KOPT-K1 (cell line): Measurements from ENCODE around the gene UBXN10.
"Not testable (repeated sequence)": the region's sequence is repeated elsewhere in the genome, so short reads cannot be mapped to it uniquely, and the experiment has no call there.

Experiments used
- H3K27ac ChIP-seq: fragments of 200-600 bp; sonication (generic); 2 replicates; pipeline ENCODE4 v1.5.1; 2016; ENCODE audit warnings: antibody characterized with exemption, mild to moderate bottlenecking, low read depth, low read length; ENCODE audit not compliant: poor library complexity, severe bottlenecking
- H3K36me3 ChIP-seq: fragments of 200-600 bp; sonication (generic); 2 replicates; pipeline ENCODE4 v1.5.1; 2017; ENCODE audit warnings: antibody characterized with exemption, mild to moderate bottlenecking, low read length, moderate library complexity; ENCODE audit not compliant: insufficient read depth
- H3K9me3 ChIP-seq: fragments of 200-600 bp; sonication (generic); 2 replicates; pipeline ENCODE4 v1.5.1; 2017; ENCODE audit warnings: antibody characterized with exemption, low read length, mild to moderate bottlenecking; ENCODE audit not compliant: insufficient read depth, poor library complexity, severe bottlenecking

Gene UBXN10

GRCh38 chr1:20199403-20199802 lies 13.5 kb downstream of the UBXN10 start:
- no peak overlapping the region for H3K27ac ChIP-seq
- H3K9me3 ChIP-seq: no peaks in the 10 kb centered on the region
- H3K36me3 ChIP-seq: no peaks in the 10 kb centered on the region

- H3K36me3 ChIP-seq: no peaks in the 10 kb centered on the region
- H3K27ac ChIP-seq: no peak overlapping the region
- no peaks in the 10 kb centered on the region for H3K9me3 ChIP-seq
These were observed 13.9 kb downstream of the UBXN10 start for GRCh38 chr1:20199840-20200239.

GRCh38 chr1:20200966-20201365 lies 15.1 kb downstream of the UBXN10 start:
- H3K9me3 ChIP-seq: no peaks in the 10 kb centered on the region
- no peaks in the 10 kb centered on the region for H3K36me3 ChIP-seq
- H3K27ac ChIP-seq: no peak overlapping the region

- Histone ChIP-seq H3K9me3 (no peaks in the 10 kb centered on the region), H3K27ac (no peak overlapping the region), H3K36me3 (no peaks in the 10 kb centered on the region)
These were observed 16.3 kb downstream of the UBXN10 start for GRCh38 chr1:20202166-20202565.

- H3K27ac ChIP-seq: no peak overlapping the region
- no peaks in the 10 kb centered on the region for H3K36me3 ChIP-seq
These were observed 21.6 kb downstream of the UBXN10 start for GRCh38 chr1:20207546-20207945.

GRCh38 chr1:20209471-20209870 lies 23.6 kb downstream of the UBXN10 start:
- H3K9me3 ChIP-seq: no peaks in the 10 kb centered on the region
- H3K27ac ChIP-seq: no peak overlapping the region
- H3K36me3 ChIP-seq: no peaks in the 10 kb centered on the region

More at GRCh38 chr1:20207546-20207945, 21.6 kb downstream of the UBXN10 start:
- H3K9me3 ChIP-seq: no peaks in the 10 kb centered on the region

GRCh38 chr1:20210736-20211460 lies 25.0 kb downstream of the UBXN10 start:
- Histone ChIP-seq H3K27ac (no peak overlapping the region), H3K9me3 (no peaks in the 10 kb centered on the region), H3K36me3 (no peaks in the 10 kb centered on the region)

- Histone ChIP-seq H3K36me3 (no peaks in the 10 kb centered on the region), H3K27ac (no peak overlapping the region), H3K9me3 (peaks cover 2% of the 10 kb centered on the region)
These were observed 25.6 kb downstream of the UBXN10 start for GRCh38 chr1:20211511-20211931.

GRCh38 chr1:20212085-20212684 lies 26.3 kb downstream of the UBXN10 start:
- H3K36me3 ChIP-seq: no peaks in the 10 kb centered on the region
- H3K27ac ChIP-seq: no peak overlapping the region
- H3K9me3 ChIP-seq: peaks cover 4% of the 10 kb centered on the region

- no peak overlapping the region for H3K27ac ChIP-seq
- peaks cover 4% of the 10 kb centered on the region for H3K9me3 ChIP-seq
- no peaks in the 10 kb centered on the region for H3K36me3 ChIP-seq
These were observed 26.9 kb downstream of the UBXN10 start for GRCh38 chr1:20212685-20213331.

GRCh38 chr1:20215716-20216115 lies 29.8 kb downstream of the UBXN10 start:
- Histone ChIP-seq H3K36me3 (no peaks in the 10 kb centered on the region), H3K27ac (no peak overlapping the region), H3K9me3 (peaks cover 4% of the 10 kb centered on the region)

- Histone ChIP-seq H3K36me3 (no peaks in the 10 kb centered on the region), H3K9me3 (peaks cover 4% of the 10 kb centered on the region), H3K27ac (no peak overlapping the region)
These were observed 30.7 kb downstream of the UBXN10 start for GRCh38 chr1:20216574-20216973.

- not testable (repeated sequence) for H3K36me3 ChIP-seq, H3K27ac ChIP-seq, H3K9me3 ChIP-seq
These were observed 33.2 kb downstream of the UBXN10 start for GRCh38 chr1:20219053-20219452.

- H3K9me3 ChIP-seq: peaks cover 4% of the 10 kb centered on the region
- H3K27ac ChIP-seq: no peak overlapping the region
- no peaks in the 10 kb centered on the region for H3K36me3 ChIP-seq
These were observed 34.1 kb downstream of the UBXN10 start for GRCh38 chr1:20220036-20220435.

- Histone ChIP-seq H3K27ac (no peak overlapping the region), H3K9me3 (no peaks in the 10 kb centered on the region), H3K36me3 (no peaks in the 10 kb centered on the region)
These were observed 37.2 kb downstream of the UBXN10 start for GRCh38 chr1:20223106-20223505.
